ENCODE results near the gene BCAS1.

DNA sequence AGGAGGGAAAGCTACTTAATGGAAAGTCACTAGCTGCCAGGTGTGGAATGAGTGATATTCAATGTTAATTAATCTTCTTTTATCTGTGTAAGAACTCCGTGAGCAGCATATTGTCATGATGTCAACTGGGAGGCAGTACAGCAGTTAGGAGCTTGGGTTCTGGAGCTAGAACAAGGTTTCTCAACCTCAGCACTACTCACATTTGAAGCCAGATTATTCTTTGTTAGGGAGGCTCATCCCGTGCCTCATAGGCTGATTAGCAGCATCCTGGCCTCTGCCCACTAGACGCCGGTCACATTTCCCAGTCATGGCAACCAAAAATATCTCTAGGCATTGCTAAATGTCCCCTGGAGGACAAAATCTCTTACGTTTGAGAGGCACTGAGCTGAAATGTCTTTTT is 41.2 kb downstream of the BCAS1 start:
- TF ChIP-seq, protein P1, sequence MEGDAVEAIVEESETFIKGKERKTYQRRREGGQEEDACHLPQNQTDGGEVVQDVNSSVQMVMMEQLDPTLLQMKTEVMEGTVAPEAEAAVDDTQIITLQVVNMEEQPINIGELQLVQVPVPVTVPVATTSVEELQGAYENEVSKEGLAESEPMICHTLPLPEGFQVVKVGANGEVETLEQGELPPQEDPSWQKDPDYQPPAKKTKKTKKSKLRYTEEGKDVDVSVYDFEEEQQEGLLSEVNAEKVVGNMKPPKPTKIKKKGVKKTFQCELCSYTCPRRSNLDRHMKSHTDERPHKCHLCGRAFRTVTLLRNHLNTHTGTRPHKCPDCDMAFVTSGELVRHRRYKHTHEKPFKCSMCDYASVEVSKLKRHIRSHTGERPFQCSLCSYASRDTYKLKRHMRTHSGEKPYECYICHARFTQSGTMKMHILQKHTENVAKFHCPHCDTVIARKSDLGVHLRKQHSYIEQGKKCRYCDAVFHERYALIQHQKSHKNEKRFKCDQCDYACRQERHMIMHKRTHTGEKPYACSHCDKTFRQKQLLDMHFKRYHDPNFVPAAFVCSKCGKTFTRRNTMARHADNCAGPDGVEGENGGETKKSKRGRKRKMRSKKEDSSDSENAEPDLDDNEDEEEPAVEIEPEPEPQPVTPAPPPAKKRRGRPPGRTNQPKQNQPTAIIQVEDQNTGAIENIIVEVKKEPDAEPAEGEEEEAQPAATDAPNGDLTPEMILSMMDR (conservative IDR thresholded peaks at IDR 0.05) = no peak
- no peak for TF ChIP-seq ZFX (IDR thresholded peaks at IDR 0.05)

All from C4-2B (cell line).